Skeletal muscle tissue (tissue), 4 donors: Measurements from ENCODE around the gene UMAD1. TPM values are rescaled to one million over a fixed set of nuclear protein-coding genes. Genes with fewer than 3 reads are reported as not detected.

Experiments
- H3K27ac ChIP-seq: one replicate; pipeline ENCODE4 v1.7.0; 2013; ENCODE audit warnings: mild to moderate bottlenecking, low read depth, low read length, inconsistent platforms
- H3K27me3 ChIP-seq, 3 donors: one replicate each; pipeline ENCODE4 v1.7.0; 2013; ENCODE audit warnings: low read length in 3 of 3; ENCODE audit not compliant: control insufficient read depth in 3 of 3, insufficient read depth in 3 of 3
- H3K36me3 ChIP-seq, 3 donors: one replicate each; pipeline ENCODE4 v1.7.0; 2013; ENCODE audit warnings: low read length in 3 of 3; ENCODE audit not compliant: control insufficient read depth in 3 of 3, insufficient read depth in 3 of 3
- H3K4me1 ChIP-seq, 3 donors: one replicate each; pipeline ENCODE4 v1.7.0; 2013; ENCODE audit warnings: low read length in 3 of 3, mild to moderate bottlenecking in 3 of 3; ENCODE audit not compliant: control insufficient read depth in 3 of 3, insufficient read depth in 3 of 3
- H3K4me3 ChIP-seq, 3 donors: one replicate each; pipeline ENCODE4 v1.7.0; 2013; ENCODE audit warnings: low read length in 3 of 3
- H3K9ac ChIP-seq, 3 donors: one replicate each; pipeline ENCODE4 v1.7.0; 2013; ENCODE audit warnings: low read length in 3 of 3, mild to moderate bottlenecking in 3 of 3, moderate library complexity in 2 of 3, low read depth in 1 of 3
- H3K9me3 ChIP-seq, 3 donors: one replicate each; pipeline ENCODE4 v1.7.0; 2013; ENCODE audit warnings: low read length in 3 of 3; ENCODE audit not compliant: control insufficient read depth in 3 of 3
- total RNA-seq: library from RNA; depleted of rRNA; stranded (reverse); fragments of >200 nt; gene quantifications from one replicate; pipeline ENCODE4 v1.2.3, GENCODE V29; 2014
- donor health status: Osteomylitis.

UMAD1 gene
- total RNA-seq, 1 donor from 2014 or later = 5.2 TPM

- Histone ChIP-seq H3K4me1 (peaks cover 0 to 3% (median 0%) of the 10 kb centered on the region in 3 donors), H3K4me3 (no peak overlapping the region), H3K27ac (no peak overlapping the region), H3K9ac (no peak overlapping the region), H3K9me3 (no peaks in the 10 kb centered on the region), H3K27me3 (no peaks in the 10 kb centered on the region), H3K36me3 (no peaks in the 10 kb centered on the region)
These were observed 192.0 kb downstream of the UMAD1 start for GRCh38 chr7:7832518-7832917.

GRCh38 chr7:7834761-7835160 lies 194.2 kb downstream of the UMAD1 start:
- Histone ChIP-seq H3K4me3 (no peak overlapping the region), H3K36me3 (no peaks in the 10 kb centered on the region), H3K27me3 (no peaks in the 10 kb centered on the region), H3K27ac (no peak overlapping the region), H3K4me1 (peaks cover 0 to under 1% (median 0%) of the 10 kb centered on the region in 3 donors), H3K9ac (no peak overlapping the region), H3K9me3 (no peaks in the 10 kb centered on the region)

- Histone ChIP-seq H3K9ac (no peak overlapping the region), H3K27me3 (no peaks in the 10 kb centered on the region), H3K4me1 (no peaks in the 10 kb centered on the region), H3K4me3 (no peak overlapping the region), H3K36me3 (no peaks in the 10 kb centered on the region), H3K9me3 (no peaks in the 10 kb centered on the region), H3K27ac (no peak overlapping the region)
These were observed 200.5 kb downstream of the UMAD1 start for GRCh38 chr7:7841027-7841426.

GRCh38 chr7:7843240-7843639 lies 202.7 kb downstream of the UMAD1 start:
- H3K9ac ChIP-seq = no peak overlapping the region
- H3K27ac ChIP-seq = no peak overlapping the region
- H3K9me3 ChIP-seq = no peaks in the 10 kb centered on the region
- no peaks in the 10 kb centered on the region for H3K27me3 ChIP-seq
- no peaks in the 10 kb centered on the region for H3K4me1 ChIP-seq
- H3K4me3 ChIP-seq = no peak overlapping the region
- H3K36me3 ChIP-seq = no peaks in the 10 kb centered on the region

- Histone ChIP-seq H3K36me3 (no peaks in the 10 kb centered on the region), H3K4me1 (no peaks in the 10 kb centered on the region), H3K27ac (no peak overlapping the region), H3K27me3 (no peaks in the 10 kb centered on the region), H3K9ac (no peak overlapping the region), H3K9me3 (no peaks in the 10 kb centered on the region), H3K4me3 (no peak overlapping the region)
These were observed 203.4 kb downstream of the UMAD1 start for GRCh38 chr7:7843972-7844371.

- Histone ChIP-seq H3K27me3 (no peaks in the 10 kb centered on the region), H3K27ac (no peak overlapping the region), H3K9me3 (no peaks in the 10 kb centered on the region), H3K9ac (no peak overlapping the region), H3K4me3 (no peak overlapping the region), H3K36me3 (no peaks in the 10 kb centered on the region), H3K4me1 (no peaks in the 10 kb centered on the region)
These were observed 207.7 kb downstream of the UMAD1 start for GRCh38 chr7:7848246-7848645.

- no peaks in the 10 kb centered on the region for H3K27me3 ChIP-seq
- H3K9ac ChIP-seq = no peak overlapping the region
- H3K4me1 ChIP-seq = no peaks in the 10 kb centered on the region
- H3K4me3 ChIP-seq = no peak overlapping the region
- no peaks in the 10 kb centered on the region for H3K9me3 ChIP-seq
- no peaks in the 10 kb centered on the region for H3K36me3 ChIP-seq
- no peak overlapping the region for H3K27ac ChIP-seq
These were observed 208.3 kb downstream of the UMAD1 start for GRCh38 chr7:7848892-7849291.

GRCh38 chr7:7850150-7850549 lies 209.6 kb downstream of the UMAD1 start:
- Histone ChIP-seq H3K9ac (no peak overlapping the region), H3K9me3 (peaks cover 0 to 4% (median 0%) of the 10 kb centered on the region in 3 donors), H3K36me3 (no peaks in the 10 kb centered on the region), H3K4me3 (no peak overlapping the region), H3K27me3 (no peaks in the 10 kb centered on the region), H3K4me1 (no peaks in the 10 kb centered on the region), H3K27ac (no peak overlapping the region)

- peaks cover 0 to 4% (median 0%) of the 10 kb centered on the region in 3 donors for H3K9me3 ChIP-seq
- no peaks in the 10 kb centered on the region for H3K4me1 ChIP-seq
- H3K9ac ChIP-seq = no peak overlapping the region
- no peak overlapping the region for H3K4me3 ChIP-seq
- H3K27me3 ChIP-seq = no peaks in the 10 kb centered on the region
- H3K36me3 ChIP-seq = no peaks in the 10 kb centered on the region
- no peak overlapping the region for H3K27ac ChIP-seq
These were observed 210.8 kb downstream of the UMAD1 start for GRCh38 chr7:7851381-7851780.

GRCh38 chr7:7851991-7852390 lies 211.4 kb downstream of the UMAD1 start:
- H3K27ac ChIP-seq = no peak overlapping the region
- peaks cover 0 to 4% (median 0%) of the 10 kb centered on the region in 3 donors for H3K9me3 ChIP-seq
- no peaks in the 10 kb centered on the region for H3K36me3 ChIP-seq
- H3K4me1 ChIP-seq = no peaks in the 10 kb centered on the region
- no peak overlapping the region for H3K4me3 ChIP-seq
- H3K9ac ChIP-seq = no peak overlapping the region
- no peaks in the 10 kb centered on the region for H3K27me3 ChIP-seq

GRCh38 chr7:7857143-7857583 lies 216.6 kb downstream of the UMAD1 start:
- Histone ChIP-seq H3K36me3 (no peaks in the 10 kb centered on the region), H3K27ac (peak overlapping the region; percentile 59), H3K9me3 (peaks cover 0 to 4% (median 0%) of the 10 kb centered on the region in 3 donors), H3K4me3 (no peak overlapping the region), H3K27me3 (no peaks in the 10 kb centered on the region), H3K4me1 (peaks cover 8 to 17% (median 9%) of the 10 kb centered on the region in 3 donors), H3K9ac (no peak overlapping the region)
